Measurements from ENCODE around the gene TRIP6.

DNA sequence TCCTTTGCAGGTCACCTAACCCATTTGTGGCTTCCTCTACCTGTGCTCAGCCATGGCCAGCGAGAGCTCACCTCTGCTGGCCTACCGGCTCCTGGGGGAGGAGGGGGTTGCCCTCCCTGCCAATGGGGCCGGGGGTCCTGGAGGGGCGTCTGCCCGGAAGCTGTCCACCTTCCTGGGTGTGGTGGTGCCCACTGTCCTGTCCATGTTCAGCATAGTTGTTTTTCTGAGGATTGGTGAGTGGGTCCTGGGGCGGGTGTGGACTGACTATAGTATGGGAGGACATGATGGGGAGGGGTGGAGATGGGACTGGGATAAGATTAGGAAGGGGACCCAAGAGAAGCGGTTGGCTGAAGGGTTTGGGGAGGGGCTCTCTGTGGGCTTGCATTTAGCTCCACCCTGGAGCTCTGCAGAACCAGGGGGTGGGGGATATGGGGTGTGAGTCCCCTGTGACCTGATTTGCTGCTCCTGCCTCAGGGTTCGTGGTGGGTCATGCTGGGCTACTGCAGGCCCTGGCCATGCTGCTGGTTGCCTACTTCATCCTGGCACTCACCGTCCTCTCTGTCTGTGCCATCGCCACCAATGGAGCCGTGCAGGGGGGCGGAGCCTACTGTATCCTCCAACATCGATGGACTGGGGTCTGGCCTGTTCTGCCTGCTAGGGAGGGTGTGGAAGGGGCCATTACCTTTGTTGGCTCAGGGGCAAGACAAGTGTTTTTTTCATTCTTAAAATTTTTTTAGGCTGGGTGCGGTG, 12.9 kb upstream of the TRIP6 start:
- TF ChIP-seq, protein P1, sequence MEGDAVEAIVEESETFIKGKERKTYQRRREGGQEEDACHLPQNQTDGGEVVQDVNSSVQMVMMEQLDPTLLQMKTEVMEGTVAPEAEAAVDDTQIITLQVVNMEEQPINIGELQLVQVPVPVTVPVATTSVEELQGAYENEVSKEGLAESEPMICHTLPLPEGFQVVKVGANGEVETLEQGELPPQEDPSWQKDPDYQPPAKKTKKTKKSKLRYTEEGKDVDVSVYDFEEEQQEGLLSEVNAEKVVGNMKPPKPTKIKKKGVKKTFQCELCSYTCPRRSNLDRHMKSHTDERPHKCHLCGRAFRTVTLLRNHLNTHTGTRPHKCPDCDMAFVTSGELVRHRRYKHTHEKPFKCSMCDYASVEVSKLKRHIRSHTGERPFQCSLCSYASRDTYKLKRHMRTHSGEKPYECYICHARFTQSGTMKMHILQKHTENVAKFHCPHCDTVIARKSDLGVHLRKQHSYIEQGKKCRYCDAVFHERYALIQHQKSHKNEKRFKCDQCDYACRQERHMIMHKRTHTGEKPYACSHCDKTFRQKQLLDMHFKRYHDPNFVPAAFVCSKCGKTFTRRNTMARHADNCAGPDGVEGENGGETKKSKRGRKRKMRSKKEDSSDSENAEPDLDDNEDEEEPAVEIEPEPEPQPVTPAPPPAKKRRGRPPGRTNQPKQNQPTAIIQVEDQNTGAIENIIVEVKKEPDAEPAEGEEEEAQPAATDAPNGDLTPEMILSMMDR (IDR thresholded peaks at IDR 0.05): no peak
- no peak for TF ChIP-seq POLR2A (IDR thresholded peaks at IDR 0.05)
